HEK293 (cell line): Measurements from ENCODE around the gene VAMP8.

Experiments
- REST ChIP-seq: fragments of 450-650 bp; formaldehyde crosslinking; IDR thresholded peaks from 2 replicates; pipeline ENCODE4 v1.5.1; 2016; ENCODE audit warnings: missing biosample characterization, missing genetic modification characterization
- SCRT2 ChIP-seq: fragments of 450-650 bp; formaldehyde crosslinking; IDR thresholded peaks from 2 replicates; pipeline ENCODE4 v1.5.1; 2016; ENCODE audit warnings: missing biosample characterization, missing genetic modification characterization
- ZFHX2 ChIP-seq: fragments of 450-650 bp; formaldehyde crosslinking; conservative IDR thresholded peaks from 2 replicates; pipeline ENCODE4 v1.5.1; 2016; ENCODE audit warnings: missing biosample characterization, missing genetic modification characterization
- ZNF510 ChIP-seq: fragments of 450-650 bp; formaldehyde crosslinking; IDR thresholded peaks from 2 replicates; pipeline ENCODE4 v1.5.1; 2018; ENCODE audit warnings: mild to moderate bottlenecking, missing genetic modification characterization, missing biosample characterization; ENCODE audit not compliant: insufficient replicate concordance
- ZNF560 ChIP-seq: fragments of 450-650 bp; formaldehyde crosslinking; IDR thresholded peaks from 2 replicates; pipeline ENCODE4 v1.5.1; 2017; ENCODE audit warnings: missing biosample characterization, missing genetic modification characterization, borderline replicate concordance
- ZNF585B ChIP-seq: fragments of 450-650 bp; formaldehyde crosslinking; IDR thresholded peaks from 2 replicates; pipeline ENCODE4 v1.5.1; 2016; ENCODE audit warnings: missing biosample characterization, missing genetic modification characterization
- ZNF600 ChIP-seq: fragments of 450-650 bp; formaldehyde crosslinking; IDR thresholded peaks from 2 replicates; pipeline ENCODE4 v1.5.1; 2016; ENCODE audit warnings: missing biosample characterization, missing genetic modification characterization
- ZNF658 ChIP-seq: fragments of 450-650 bp; formaldehyde crosslinking; IDR thresholded peaks from 2 replicates; pipeline ENCODE4; 2016; ENCODE audit warnings: missing biosample characterization, missing genetic modification characterization
- TF ChIP-seq, protein P1 (sequence below): fragments of 450-650 bp; formaldehyde crosslinking; IDR thresholded peaks from 2 replicates; pipeline ENCODE4 v1.5.1; 2017; ENCODE audit warnings: missing biosample characterization, missing genetic modification characterization
- TF ChIP-seq, protein P2 (sequence below): fragments of 450-650 bp; formaldehyde crosslinking; IDR thresholded peaks from 2 replicates; pipeline ENCODE4 v1.5.1; 2016; ENCODE audit warnings: missing biosample characterization, missing genetic modification characterization, borderline replicate concordance
- TF ChIP-seq, protein P3 (sequence below): fragments of 450-650 bp; IDR thresholded peaks from 2 replicates; pipeline ENCODE4 v1.5.1; 2018; ENCODE audit warnings: missing biosample characterization, mild to moderate bottlenecking, missing genetic modification characterization
- TF ChIP-seq, protein P4 (sequence below): fragments of 450-650 bp; formaldehyde crosslinking; IDR thresholded peaks from 2 replicates; pipeline ENCODE4 v1.5.1; 2016; ENCODE audit warnings: missing biosample characterization, missing genetic modification characterization

VAMP8 gene

GRCh38 chr2:85578243-85579180, 1.1 kb downstream of the VAMP8 start (continued):
- TF ChIP-seq ZNF585B (tag by site-specific recombination) (no peak), ZNF560 (tag by site-specific recombination) (no peak), ZFHX2 (tag by site-specific recombination) (no peak), ZNF658 (no peak), ZNF510 (tag by site-specific recombination) (no peak), ZNF600 (tag by site-specific recombination) (peak; percentile 64), SCRT2 (tag by site-specific recombination) (0 out of 2 replicates have a peak, but pooled peaks have one; percentile 13), REST (tag by site-specific recombination) (no peak)
- TF ChIP-seq, protein P1, sequence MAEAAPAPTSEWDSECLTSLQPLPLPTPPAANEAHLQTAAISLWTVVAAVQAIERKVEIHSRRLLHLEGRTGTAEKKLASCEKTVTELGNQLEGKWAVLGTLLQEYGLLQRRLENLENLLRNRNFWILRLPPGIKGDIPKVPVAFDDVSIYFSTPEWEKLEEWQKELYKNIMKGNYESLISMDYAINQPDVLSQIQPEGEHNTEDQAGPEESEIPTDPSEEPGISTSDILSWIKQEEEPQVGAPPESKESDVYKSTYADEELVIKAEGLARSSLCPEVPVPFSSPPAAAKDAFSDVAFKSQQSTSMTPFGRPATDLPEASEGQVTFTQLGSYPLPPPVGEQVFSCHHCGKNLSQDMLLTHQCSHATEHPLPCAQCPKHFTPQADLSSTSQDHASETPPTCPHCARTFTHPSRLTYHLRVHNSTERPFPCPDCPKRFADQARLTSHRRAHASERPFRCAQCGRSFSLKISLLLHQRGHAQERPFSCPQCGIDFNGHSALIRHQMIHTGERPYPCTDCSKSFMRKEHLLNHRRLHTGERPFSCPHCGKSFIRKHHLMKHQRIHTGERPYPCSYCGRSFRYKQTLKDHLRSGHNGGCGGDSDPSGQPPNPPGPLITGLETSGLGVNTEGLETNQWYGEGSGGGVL (tag by site-specific recombination), result peak; percentile 46; the same call in 1 of the 2 replicates
- TF ChIP-seq, protein P2, sequence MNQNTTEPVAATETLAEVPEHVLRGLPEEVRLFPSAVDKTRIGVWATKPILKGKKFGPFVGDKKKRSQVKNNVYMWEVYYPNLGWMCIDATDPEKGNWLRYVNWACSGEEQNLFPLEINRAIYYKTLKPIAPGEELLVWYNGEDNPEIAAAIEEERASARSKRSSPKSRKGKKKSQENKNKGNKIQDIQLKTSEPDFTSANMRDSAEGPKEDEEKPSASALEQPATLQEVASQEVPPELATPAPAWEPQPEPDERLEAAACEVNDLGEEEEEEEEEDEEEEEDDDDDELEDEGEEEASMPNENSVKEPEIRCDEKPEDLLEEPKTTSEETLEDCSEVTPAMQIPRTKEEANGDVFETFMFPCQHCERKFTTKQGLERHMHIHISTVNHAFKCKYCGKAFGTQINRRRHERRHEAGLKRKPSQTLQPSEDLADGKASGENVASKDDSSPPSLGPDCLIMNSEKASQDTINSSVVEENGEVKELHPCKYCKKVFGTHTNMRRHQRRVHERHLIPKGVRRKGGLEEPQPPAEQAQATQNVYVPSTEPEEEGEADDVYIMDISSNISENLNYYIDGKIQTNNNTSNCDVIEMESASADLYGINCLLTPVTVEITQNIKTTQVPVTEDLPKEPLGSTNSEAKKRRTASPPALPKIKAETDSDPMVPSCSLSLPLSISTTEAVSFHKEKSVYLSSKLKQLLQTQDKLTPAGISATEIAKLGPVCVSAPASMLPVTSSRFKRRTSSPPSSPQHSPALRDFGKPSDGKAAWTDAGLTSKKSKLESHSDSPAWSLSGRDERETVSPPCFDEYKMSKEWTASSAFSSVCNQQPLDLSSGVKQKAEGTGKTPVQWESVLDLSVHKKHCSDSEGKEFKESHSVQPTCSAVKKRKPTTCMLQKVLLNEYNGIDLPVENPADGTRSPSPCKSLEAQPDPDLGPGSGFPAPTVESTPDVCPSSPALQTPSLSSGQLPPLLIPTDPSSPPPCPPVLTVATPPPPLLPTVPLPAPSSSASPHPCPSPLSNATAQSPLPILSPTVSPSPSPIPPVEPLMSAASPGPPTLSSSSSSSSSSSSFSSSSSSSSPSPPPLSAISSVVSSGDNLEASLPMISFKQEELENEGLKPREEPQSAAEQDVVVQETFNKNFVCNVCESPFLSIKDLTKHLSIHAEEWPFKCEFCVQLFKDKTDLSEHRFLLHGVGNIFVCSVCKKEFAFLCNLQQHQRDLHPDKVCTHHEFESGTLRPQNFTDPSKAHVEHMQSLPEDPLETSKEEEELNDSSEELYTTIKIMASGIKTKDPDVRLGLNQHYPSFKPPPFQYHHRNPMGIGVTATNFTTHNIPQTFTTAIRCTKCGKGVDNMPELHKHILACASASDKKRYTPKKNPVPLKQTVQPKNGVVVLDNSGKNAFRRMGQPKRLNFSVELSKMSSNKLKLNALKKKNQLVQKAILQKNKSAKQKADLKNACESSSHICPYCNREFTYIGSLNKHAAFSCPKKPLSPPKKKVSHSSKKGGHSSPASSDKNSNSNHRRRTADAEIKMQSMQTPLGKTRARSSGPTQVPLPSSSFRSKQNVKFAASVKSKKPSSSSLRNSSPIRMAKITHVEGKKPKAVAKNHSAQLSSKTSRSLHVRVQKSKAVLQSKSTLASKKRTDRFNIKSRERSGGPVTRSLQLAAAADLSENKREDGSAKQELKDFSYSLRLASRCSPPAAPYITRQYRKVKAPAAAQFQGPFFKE, result no peak
- TF ChIP-seq, protein P3, sequence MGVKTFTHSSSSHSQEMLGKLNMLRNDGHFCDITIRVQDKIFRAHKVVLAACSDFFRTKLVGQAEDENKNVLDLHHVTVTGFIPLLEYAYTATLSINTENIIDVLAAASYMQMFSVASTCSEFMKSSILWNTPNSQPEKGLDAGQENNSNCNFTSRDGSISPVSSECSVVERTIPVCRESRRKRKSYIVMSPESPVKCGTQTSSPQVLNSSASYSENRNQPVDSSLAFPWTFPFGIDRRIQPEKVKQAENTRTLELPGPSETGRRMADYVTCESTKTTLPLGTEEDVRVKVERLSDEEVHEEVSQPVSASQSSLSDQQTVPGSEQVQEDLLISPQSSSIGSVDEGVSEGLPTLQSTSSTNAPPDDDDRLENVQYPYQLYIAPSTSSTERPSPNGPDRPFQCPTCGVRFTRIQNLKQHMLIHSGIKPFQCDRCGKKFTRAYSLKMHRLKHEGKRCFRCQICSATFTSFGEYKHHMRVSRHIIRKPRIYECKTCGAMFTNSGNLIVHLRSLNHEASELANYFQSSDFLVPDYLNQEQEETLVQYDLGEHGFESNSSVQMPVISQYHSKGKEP (tag by site-specific recombination), result no peak
- TF ChIP-seq, protein P4, sequence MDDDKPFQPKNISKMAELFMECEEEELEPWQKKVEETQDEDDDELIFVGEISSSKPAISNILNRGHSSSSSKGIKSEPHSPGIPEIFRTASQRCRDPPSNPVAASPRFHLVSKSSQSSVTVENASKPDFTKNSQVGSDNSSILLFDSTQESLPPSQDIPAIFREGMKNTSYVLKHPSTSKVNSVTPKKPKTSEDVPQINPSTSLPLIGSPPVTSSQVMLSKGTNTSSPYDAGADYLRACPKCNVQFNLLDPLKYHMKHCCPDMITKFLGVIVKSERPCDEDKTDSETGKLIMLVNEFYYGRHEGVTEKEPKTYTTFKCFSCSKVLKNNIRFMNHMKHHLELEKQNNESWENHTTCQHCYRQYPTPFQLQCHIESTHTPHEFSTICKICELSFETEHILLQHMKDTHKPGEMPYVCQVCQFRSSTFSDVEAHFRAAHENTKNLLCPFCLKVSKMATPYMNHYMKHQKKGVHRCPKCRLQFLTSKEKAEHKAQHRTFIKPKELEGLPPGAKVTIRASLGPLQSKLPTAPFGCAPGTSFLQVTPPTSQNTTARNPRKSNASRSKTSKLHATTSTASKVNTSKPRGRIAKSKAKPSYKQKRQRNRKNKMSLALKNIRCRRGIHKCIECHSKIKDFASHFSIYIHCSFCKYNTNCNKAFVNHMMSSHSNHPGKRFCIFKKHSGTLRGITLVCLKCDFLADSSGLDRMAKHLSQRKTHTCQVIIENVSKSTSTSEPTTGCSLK, result no peak
- TF ChIP-seq, all 188 proteins: peak for 7
